NCI-H82 treated with DMSO at 0.1 percent for 48 hours (cell line): Measurements from ENCODE around the gene TAF1L.

Source experiments
- DNase-seq: peaks from one replicate; lab custom pipeline; 2025; ENCODE audit not compliant: unreplicated experiment; lab: John Stamatoyannopoulos, UW

Gene TAF1L

DNA sequence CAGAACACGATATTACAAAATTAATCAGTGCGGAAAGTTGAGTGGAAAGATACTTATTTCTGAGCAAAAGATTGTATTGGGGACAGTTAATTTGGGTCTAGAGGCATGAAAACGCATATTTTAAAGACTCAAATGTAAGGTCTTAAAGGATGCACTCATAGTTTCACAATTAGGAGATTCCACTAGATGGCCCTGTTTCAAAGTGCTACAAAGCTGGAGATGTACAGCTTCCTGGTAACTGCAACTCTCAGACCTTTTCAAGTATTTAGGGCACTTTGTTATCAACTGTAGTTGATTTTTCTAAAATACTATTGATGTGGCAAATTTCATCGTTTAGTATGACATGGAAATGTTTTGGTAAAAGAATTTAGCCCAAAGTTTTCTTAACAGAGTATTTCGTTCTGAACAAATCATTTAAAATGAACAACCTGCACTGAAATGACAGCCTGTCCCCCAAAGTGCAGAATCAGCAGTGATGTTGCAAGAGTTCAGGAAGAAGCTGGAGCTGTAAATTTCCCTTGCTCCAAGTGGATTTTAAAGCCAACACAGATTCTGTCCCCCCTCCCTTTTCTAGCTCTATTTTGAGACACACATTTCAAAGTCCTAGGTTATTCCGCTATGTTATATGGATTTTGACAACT is 46.3 kb downstream of the TAF1L start:
- peak; percentile 25 for DNase-seq

- DNase-seq, result no peak
These were observed 47.6 kb downstream of the TAF1L start for GRCh38 chr9:32587901-32588300.

- no peak for DNase-seq
These were observed 50.7 kb downstream of the TAF1L start for GRCh38 chr9:32584784-32585183.

- DNase-seq, result peak; percentile 14
These were observed 53.8 kb downstream of the TAF1L start for GRCh38 chr9:32581512-32582143.

DNA sequence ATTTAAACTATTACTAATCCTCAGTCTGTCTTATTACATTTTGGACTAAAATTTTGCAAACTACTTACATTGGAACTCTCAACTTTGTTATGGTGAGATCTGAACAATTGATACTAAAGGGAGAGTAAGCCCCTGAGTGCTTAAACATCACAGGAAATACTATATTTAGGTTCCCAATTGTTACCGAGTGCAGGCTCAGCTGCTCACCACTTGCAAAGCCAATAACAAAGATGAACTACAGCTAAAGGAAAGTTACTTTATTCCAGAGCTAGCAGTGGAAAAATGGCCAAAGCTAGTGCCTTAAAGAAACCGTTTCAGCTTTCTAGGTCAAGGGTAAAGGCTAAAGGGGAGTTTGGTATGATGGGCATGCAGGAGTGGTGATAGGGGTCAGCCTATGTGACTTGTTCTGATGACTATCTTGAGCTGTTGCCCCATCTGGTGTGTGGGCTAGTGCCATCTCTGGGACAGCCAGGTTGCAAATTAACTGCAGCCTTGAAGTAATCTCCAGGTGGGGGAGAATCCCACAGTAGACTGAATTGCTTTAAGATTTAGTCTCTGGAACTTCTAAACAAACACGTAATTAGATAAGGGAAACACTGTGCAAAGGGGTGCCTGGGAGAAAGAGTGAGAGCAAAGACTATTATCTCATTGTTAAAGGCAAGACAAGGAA is 54.7 kb downstream of the TAF1L start:
- DNase-seq, result no peak

DNA sequence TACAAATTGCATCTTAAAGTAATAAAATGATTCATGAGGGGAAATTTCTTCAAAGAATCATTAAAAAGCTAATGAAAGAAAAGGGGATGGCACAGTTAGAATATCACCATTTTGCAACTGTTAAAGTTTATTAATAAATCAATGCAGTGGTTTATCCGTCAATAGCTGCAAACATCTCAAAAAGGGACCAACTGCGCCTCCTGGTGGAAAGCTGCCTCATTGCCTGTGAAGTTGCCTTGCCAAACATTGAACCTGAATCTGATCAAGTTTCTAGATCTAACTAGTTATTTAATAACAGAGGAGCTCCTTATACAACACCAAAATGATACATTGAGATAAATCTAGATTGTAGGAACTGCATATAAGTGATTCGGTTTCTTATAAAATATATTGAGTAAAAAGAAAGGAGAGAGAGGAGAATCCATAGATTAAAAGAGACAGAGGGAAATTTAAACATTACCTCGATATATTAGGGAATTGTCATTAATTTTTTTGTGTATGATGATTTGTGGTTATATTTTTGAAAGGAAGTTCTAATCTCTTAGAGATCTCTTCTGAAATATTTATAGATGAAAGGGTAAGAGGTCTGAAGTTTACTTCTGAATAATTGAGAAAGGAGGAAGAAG is 55.6 kb downstream of the TAF1L start:
- peak; percentile 19 for DNase-seq
